ENCODE results near the gene ADGRE1. TPM values are rescaled to one million over a fixed set of nuclear protein-coding genes. Genes with fewer than 3 reads are reported as not detected.

The ADGRE1 gene
- under 1 TPM in 2 of 3 donors, not detected in 1; 0.22 to 0.54 TPM for polyA plus RNA-seq

GRCh38 chr19:6887316-6887715, at the start of gene ADGRE1:
Gene ADGRE1, plus strand, starts transcription at chr19:6887579. Its CDS starts 30 bp downstream, at chr19:6887609.
- Mint-ChIP-seq H3K36me3 (peaks cover 0 to 4% (median 0%) of the 10 kb centered on the region in 3 donors), H3K27ac (peak within 1 kb of the TSS in 4 of 6 donors; percentile 38 to 81 (median 64)), H3K9me3 (peaks cover 0 to 2% (median 0%) of the 10 kb centered on the region in 6 donors), H3K27me3 (ENCODE audit: low read depth in 3 of 3) (peaks cover 6 to 8% (median 7%) of the 10 kb centered on the region in 3 donors), H3K4me3 (no peak within 1 kb of the TSS), H3K4me1 (peaks cover 41 to 50% of the 10 kb centered on the region in 2 donors)
- no peak for DNase-seq

- peaks cover 0 to 2% of the 10 kb centered on the region in 2 donors for H3K4me1 Mint-ChIP-seq
Measured at GRCh38 chr19:6838062-6838655, 49.2 kb upstream of the ADGRE1 start.

GRCh38 chr19:6842871-6843607, 44.3 kb upstream of the ADGRE1 start:
- Mint-ChIP-seq H3K4me1 (peaks cover 0 to 5% of the 10 kb centered on the region in 2 donors), H3K27ac (peak overlapping the region in 5 of 6 donors; percentile 19 to 78 (median 25)), H3K36me3 (peaks cover 13 to 24% (median 13%) of the 10 kb centered on the region in 3 donors), H3K27me3 (ENCODE audit: low read depth in 3 of 3) (no peaks in the 10 kb centered on the region), H3K4me3 (no peak overlapping the region), H3K9me3 (no peaks in the 10 kb centered on the region)
- no peak for DNase-seq

More at GRCh38 chr19:6838062-6838655, 49.2 kb upstream of the ADGRE1 start:
- no peaks in the 10 kb centered on the region for H3K27me3 Mint-ChIP-seq (ENCODE audit: low read depth in 3 of 3)
- peak overlapping the region; percentile 1 to 69 (median 24) for H3K27ac Mint-ChIP-seq
- H3K9me3 Mint-ChIP-seq: no peaks in the 10 kb centered on the region
- no peak for DNase-seq
- no peak overlapping the region for H3K4me3 Mint-ChIP-seq
- peaks cover 18 to 45% (median 41%) of the 10 kb centered on the region in 3 donors for H3K36me3 Mint-ChIP-seq

- Mint-ChIP-seq H3K4me1 (peaks cover 0 to 5% of the 10 kb centered on the region in 2 donors), H3K27me3 (ENCODE audit: low read depth in 3 of 3) (peaks cover 0 to 2% (median 0%) of the 10 kb centered on the region in 3 donors), H3K9me3 (no peaks in the 10 kb centered on the region), H3K27ac (no peak overlapping the region), H3K4me3 (no peak overlapping the region), H3K36me3 (peaks cover 4 to 39% (median 11%) of the 10 kb centered on the region in 3 donors)
- no peak for DNase-seq
Measured at GRCh38 chr19:6847828-6848200, 39.6 kb upstream of the ADGRE1 start.

- Mint-ChIP-seq H3K27ac (no peak overlapping the region), H3K4me3 (no peak overlapping the region), H3K4me1 (peaks cover 0 to 5% of the 10 kb centered on the region in 2 donors), H3K36me3 (peaks cover 5 to 32% (median 7%) of the 10 kb centered on the region in 3 donors), H3K27me3 (ENCODE audit: low read depth in 3 of 3) (peaks cover 0 to 2% (median 0%) of the 10 kb centered on the region in 3 donors), H3K9me3 (peaks cover 0 to under 1% (median 0%) of the 10 kb centered on the region in 6 donors)
- no peak for DNase-seq
Measured at GRCh38 chr19:6848986-6849385, 38.4 kb upstream of the ADGRE1 start.

- Mint-ChIP-seq H3K36me3 (peaks cover 5 to 36% (median 14%) of the 10 kb centered on the region in 3 donors), H3K9me3 (peaks cover 0 to 1% (median 0%) of the 10 kb centered on the region in 6 donors), H3K4me3 (no peak overlapping the region), H3K27me3 (ENCODE audit: low read depth in 3 of 3) (peaks cover 0 to 2% (median 2%) of the 10 kb centered on the region in 3 donors), H3K4me1 (no peaks in the 10 kb centered on the region), H3K27ac (no peak overlapping the region)
- DNase-seq: no peak
Measured at GRCh38 chr19:6849876-6850275, 37.5 kb upstream of the ADGRE1 start.

- Mint-ChIP-seq H3K9me3 (peaks cover 0 to 1% (median 0%) of the 10 kb centered on the region in 6 donors), H3K4me3 (no peak overlapping the region), H3K36me3 (peaks cover 15 to 46% (median 26%) of the 10 kb centered on the region in 3 donors), H3K27ac (peak overlapping the region in 2 of 6 donors; percentile 40 to 49), H3K4me1 (no peaks in the 10 kb centered on the region), H3K27me3 (ENCODE audit: low read depth in 3 of 3) (peaks cover 0 to 2% (median 2%) of the 10 kb centered on the region in 3 donors)
- no peak for DNase-seq
Measured at GRCh38 chr19:6851359-6851758, 36.0 kb upstream of the ADGRE1 start.

- H3K4me1 Mint-ChIP-seq: no peaks in the 10 kb centered on the region
Measured at GRCh38 chr19:6852001-6852400, 35.4 kb upstream of the ADGRE1 start.

GRCh38 chr19:6853868-6854267, 33.5 kb upstream of the ADGRE1 start:
- Mint-ChIP-seq H3K9me3 (peaks cover 0 to 1% (median 0%) of the 10 kb centered on the region in 6 donors), H3K27me3 (ENCODE audit: low read depth in 3 of 3) (peaks cover 0 to 8% (median 2%) of the 10 kb centered on the region in 3 donors), H3K4me1 (no peaks in the 10 kb centered on the region), H3K27ac (peak overlapping the region in 3 of 6 donors; percentile 13 to 33 (median 15)), H3K36me3 (peaks cover 24 to 54% (median 34%) of the 10 kb centered on the region in 3 donors), H3K4me3 (no peak overlapping the region)
- no peak for DNase-seq

More at GRCh38 chr19:6852001-6852400, 35.4 kb upstream of the ADGRE1 start:
- Mint-ChIP-seq H3K9me3 (peaks cover 0 to 1% (median 0%) of the 10 kb centered on the region in 6 donors), H3K27ac (peak overlapping the region in 3 of 6 donors; percentile 4 to 49 (median 32)), H3K36me3 (peaks cover 19 to 51% (median 30%) of the 10 kb centered on the region in 3 donors), H3K27me3 (ENCODE audit: low read depth in 3 of 3) (peaks cover 0 to 4% (median 2%) of the 10 kb centered on the region in 3 donors), H3K4me3 (no peak overlapping the region)
- no peak for DNase-seq

- H3K9me3 Mint-ChIP-seq: peaks cover 0 to 1% (median 0%) of the 10 kb centered on the region in 6 donors
- peak overlapping the region in 4 of 6 donors; percentile 26 to 45 (median 37) for H3K27ac Mint-ChIP-seq
- no peak overlapping the region for H3K4me3 Mint-ChIP-seq
- H3K27me3 Mint-ChIP-seq (ENCODE audit: low read depth in 3 of 3): peaks cover 0 to 8% (median 2%) of the 10 kb centered on the region in 3 donors
- no peak for DNase-seq
- no peaks in the 10 kb centered on the region for H3K4me1 Mint-ChIP-seq
- peaks cover 24 to 47% (median 34%) of the 10 kb centered on the region in 3 donors for H3K36me3 Mint-ChIP-seq
Measured at GRCh38 chr19:6854758-6855157, 32.6 kb upstream of the ADGRE1 start.

- Mint-ChIP-seq H3K36me3 (peaks cover 24 to 32% (median 31%) of the 10 kb centered on the region in 3 donors), H3K9me3 (peaks cover 0 to 1% (median 0%) of the 10 kb centered on the region in 6 donors), H3K27ac (peak overlapping the region in 4 of 6 donors; percentile 29 to 77 (median 54)), H3K4me1 (no peaks in the 10 kb centered on the region), H3K4me3 (no peak overlapping the region), H3K27me3 (ENCODE audit: low read depth in 3 of 3) (peaks cover 2 to 11% (median 3%) of the 10 kb centered on the region in 3 donors)
- no peak for DNase-seq
Measured at GRCh38 chr19:6856749-6857372, 30.5 kb upstream of the ADGRE1 start.

- H3K4me1 Mint-ChIP-seq: peaks cover 12 to 14% of the 10 kb centered on the region in 2 donors
- H3K27ac Mint-ChIP-seq: peak overlapping the region; percentile 84 to 94 (median 90)
- DNase-seq: no peak
- H3K27me3 Mint-ChIP-seq (ENCODE audit: low read depth in 3 of 3): peaks cover 6 to 21% (median 9%) of the 10 kb centered on the region in 3 donors
- H3K4me3 Mint-ChIP-seq: peak overlapping the region in 4 of 5 donors; percentile 9 to 35 (median 18)
- peaks cover 5 to 6% (median 6%) of the 10 kb centered on the region in 3 donors for H3K36me3 Mint-ChIP-seq
- no peaks in the 10 kb centered on the region for H3K9me3 Mint-ChIP-seq
Measured at GRCh38 chr19:6861683-6862286, 25.6 kb upstream of the ADGRE1 start.

GRCh38 chr19:6862673-6863078, 24.7 kb upstream of the ADGRE1 start:
- H3K27me3 Mint-ChIP-seq (ENCODE audit: low read depth in 3 of 3): peaks cover 6 to 16% (median 9%) of the 10 kb centered on the region in 3 donors
- no peaks in the 10 kb centered on the region for H3K36me3 Mint-ChIP-seq
- no peaks in the 10 kb centered on the region for H3K9me3 Mint-ChIP-seq
- H3K27ac Mint-ChIP-seq: peak overlapping the region; percentile 88 to 94 (median 92)
- peak; percentile 89 to 90 (median 89) for DNase-seq
- peaks cover 12 to 14% of the 10 kb centered on the region in 2 donors for H3K4me1 Mint-ChIP-seq
- H3K4me3 Mint-ChIP-seq: peak overlapping the region; percentile 83 to 91 (median 85)
